ENCODE measurements around the gene CALCOCO1. TPM values are rescaled to one million over a fixed set of nuclear protein-coding genes. Genes with fewer than 3 reads are reported as not detected.

CALCOCO1 gene
- total and polyA plus RNA-seq, 2 of the 13 experiments (the other 11 are each of a cell fraction or from before 2014, with no cell fraction given): 7.7 to 47.7 TPM

DNA sequence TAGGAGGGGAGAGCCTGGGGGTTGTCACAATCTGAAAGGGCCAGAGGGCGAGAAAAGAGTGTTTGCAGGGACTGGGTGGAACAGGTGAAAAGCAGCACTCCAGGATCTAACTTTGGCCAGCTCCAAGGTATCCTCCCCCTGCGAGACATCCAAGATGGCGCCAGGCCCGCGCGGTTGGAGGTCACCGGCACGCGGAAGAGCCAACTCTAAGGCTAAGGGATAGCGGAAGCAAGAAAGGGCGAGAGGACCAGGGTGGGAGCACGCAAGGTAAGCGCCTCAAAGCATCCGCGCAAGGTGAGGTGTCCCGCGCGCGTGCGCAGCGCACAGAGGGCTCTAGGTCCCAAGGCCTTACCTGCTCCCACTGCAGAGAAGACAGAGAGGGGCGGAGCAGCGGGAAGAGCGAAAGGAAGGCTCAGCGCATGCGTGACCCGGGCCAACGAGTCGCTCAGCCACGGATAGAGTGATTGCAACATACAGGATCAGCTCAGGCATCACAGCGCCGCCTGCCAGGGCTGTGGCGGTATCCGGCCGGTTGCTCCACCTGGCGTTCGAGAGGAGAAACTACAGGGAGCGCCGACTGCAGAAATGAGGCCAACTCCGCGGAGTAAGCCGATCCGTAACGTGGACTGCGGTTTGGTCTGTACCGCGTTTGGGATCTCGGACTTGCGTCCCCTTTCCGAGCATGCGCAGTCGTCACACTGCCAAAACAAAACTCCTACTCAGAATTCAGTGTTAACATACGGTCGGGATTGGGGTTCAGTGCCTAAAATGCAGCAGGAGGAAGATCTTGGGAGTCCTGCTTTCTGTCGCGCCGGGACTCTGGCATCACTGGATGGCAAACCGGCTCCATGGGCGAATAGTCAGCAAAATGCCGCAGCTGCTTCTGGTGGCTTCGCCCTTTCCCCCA, 51.3 kb downstream of the CALCOCO1 start, which contains the start of gene ATP5MC2 (continued):
- TF ChIP-seq, protein P1, sequence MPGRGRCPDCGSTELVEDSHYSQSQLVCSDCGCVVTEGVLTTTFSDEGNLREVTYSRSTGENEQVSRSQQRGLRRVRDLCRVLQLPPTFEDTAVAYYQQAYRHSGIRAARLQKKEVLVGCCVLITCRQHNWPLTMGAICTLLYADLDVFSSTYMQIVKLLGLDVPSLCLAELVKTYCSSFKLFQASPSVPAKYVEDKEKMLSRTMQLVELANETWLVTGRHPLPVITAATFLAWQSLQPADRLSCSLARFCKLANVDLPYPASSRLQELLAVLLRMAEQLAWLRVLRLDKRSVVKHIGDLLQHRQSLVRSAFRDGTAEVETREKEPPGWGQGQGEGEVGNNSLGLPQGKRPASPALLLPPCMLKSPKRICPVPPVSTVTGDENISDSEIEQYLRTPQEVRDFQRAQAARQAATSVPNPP (CRISPR knock-in tag; IDR thresholded peaks at IDR 0.05): peak; percentile 79; the same call in 1 of the 2 replicates
- TF ChIP-seq ZNF20 (CRISPR knock-in tag; IDR thresholded peaks at IDR 0.05) (no peak), NRL (CRISPR knock-in tag; IDR thresholded peaks at IDR 0.05; ENCODE audit: borderline replicate concordance) (peak; percentile 92), ZNF12 (CRISPR knock-in tag; IDR thresholded peaks at IDR 0.05) (no peak; the same call in none of the 2 replicates), MAFG (CRISPR knock-in tag; IDR thresholded peaks at IDR 0.05) (no peak), RFX1 (IDR thresholded peaks at IDR 0.05) (no peak), SOX13 (IDR thresholded peaks at IDR 0.05) (no peak), SOX13 (CRISPR knock-in tag; conservative IDR thresholded peaks at IDR 0.05 in 1 of 2, IDR thresholded peaks at IDR 0.05 in 1 of 2) (peak in 1 of 2 experiments; percentile 69; a peak in 2 of 4 replicates), KDM1A (CRISPR knock-in tag; IDR thresholded peaks at IDR 0.05) (no peak; the same call in 1 of the 2 replicates), POLR2G (IDR thresholded peaks at IDR 0.05; ENCODE audit: low read depth, low read length) (peak; percentile 87), CBX1 (IDR thresholded peaks at IDR 0.05; ENCODE audit: low read depth) (peak; percentile 76), ZNF788 (CRISPR knock-in tag; IDR thresholded peaks at IDR 0.05; ENCODE audit: borderline replicate concordance) (peak; percentile 95; the same call in 1 of the 2 replicates), NFE2L2 (IDR thresholded peaks at IDR 0.05; ENCODE audit: low read length) (no peak), SMARCC2 (IDR thresholded peaks at IDR 0.05) (no peak), ZNF274 (CRISPR knock-in tag; IDR thresholded peaks at IDR 0.05) (peak; percentile 79), MXI1 (IDR thresholded peaks at IDR 0.05; ENCODE audit: borderline replicate concordance, low read depth, low read length) (peak; percentile 89; the same call in 1 of the 3 replicates), SP1 (IDR thresholded peaks at IDR 0.05) (no peak), SP1 (CRISPR knock-in tag; IDR thresholded peaks at IDR 0.05) (peak; percentile 40; the same call in 1 of the 2 replicates), ZMYM4 (CRISPR knock-in tag; IDR thresholded peaks at IDR 0.05) (peak; percentile 99), PHF20 (CRISPR knock-in tag; IDR thresholded peaks at IDR 0.05) (peak; percentile 84), RNF2 (conservative IDR thresholded peaks at IDR 0.05; ENCODE audit: low read depth) (peak; percentile 97)
- TF ChIP-seq, protein P2, sequence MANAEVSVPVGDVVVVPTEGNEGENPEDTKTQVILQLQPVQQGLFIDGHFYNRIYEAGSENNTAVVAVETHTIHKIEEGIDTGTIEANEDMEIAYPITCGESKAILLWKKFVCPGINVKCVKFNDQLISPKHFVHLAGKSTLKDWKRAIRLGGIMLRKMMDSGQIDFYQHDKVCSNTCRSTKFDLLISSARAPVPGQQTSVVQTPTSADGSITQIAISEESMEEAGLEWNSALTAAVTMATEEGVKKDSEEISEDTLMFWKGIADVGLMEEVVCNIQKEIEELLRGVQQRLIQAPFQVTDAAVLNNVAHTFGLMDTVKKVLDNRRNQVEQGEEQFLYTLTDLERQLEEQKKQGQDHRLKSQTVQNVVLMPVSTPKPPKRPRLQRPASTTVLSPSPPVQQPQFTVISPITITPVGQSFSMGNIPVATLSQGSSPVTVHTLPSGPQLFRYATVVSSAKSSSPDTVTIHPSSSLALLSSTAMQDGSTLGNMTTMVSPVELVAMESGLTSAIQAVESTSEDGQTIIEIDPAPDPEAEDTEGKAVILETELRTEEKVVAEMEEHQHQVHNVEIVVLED (CRISPR knock-in tag; IDR thresholded peaks at IDR 0.05; ENCODE audit: borderline replicate concordance): peak; percentile 71
- TF ChIP-seq, protein P3, sequence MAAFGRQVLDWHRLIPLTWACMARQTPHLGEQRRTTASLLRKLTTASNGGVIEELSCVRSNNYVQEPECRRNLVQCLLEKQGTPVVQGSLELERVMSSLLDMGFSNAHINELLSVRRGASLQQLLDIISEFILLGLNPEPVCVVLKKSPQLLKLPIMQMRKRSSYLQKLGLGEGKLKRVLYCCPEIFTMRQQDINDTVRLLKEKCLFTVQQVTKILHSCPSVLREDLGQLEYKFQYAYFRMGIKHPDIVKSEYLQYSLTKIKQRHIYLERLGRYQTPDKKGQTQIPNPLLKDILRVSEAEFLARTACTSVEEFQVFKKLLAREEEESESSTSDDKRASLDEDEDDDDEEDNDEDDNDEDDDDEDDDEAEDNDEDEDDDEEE (CRISPR knock-in tag; IDR thresholded peaks at IDR 0.05): peak; percentile 24; the same call in 1 of the 2 replicates
- TF ChIP-seq, protein P4, sequence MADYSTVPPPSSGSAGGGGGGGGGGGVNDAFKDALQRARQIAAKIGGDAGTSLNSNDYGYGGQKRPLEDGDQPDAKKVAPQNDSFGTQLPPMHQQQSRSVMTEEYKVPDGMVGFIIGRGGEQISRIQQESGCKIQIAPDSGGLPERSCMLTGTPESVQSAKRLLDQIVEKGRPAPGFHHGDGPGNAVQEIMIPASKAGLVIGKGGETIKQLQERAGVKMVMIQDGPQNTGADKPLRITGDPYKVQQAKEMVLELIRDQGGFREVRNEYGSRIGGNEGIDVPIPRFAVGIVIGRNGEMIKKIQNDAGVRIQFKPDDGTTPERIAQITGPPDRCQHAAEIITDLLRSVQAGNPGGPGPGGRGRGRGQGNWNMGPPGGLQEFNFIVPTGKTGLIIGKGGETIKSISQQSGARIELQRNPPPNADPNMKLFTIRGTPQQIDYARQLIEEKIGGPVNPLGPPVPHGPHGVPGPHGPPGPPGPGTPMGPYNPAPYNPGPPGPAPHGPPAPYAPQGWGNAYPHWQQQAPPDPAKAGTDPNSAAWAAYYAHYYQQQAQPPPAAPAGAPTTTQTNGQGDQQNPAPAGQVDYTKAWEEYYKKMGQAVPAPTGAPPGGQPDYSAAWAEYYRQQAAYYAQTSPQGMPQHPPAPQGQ (CRISPR knock-in tag; IDR thresholded peaks at IDR 0.05; ENCODE audit: borderline replicate concordance): no peak
- TF ChIP-seq, protein P5, sequence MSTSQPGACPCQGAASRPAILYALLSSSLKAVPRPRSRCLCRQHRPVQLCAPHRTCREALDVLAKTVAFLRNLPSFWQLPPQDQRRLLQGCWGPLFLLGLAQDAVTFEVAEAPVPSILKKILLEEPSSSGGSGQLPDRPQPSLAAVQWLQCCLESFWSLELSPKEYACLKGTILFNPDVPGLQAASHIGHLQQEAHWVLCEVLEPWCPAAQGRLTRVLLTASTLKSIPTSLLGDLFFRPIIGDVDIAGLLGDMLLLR (CRISPR knock-in tag; IDR thresholded peaks at IDR 0.05): peak; percentile 90; the same call in 1 of the 2 replicates

All from HepG2 (cell line).